Trophoblast cell (in vitro differentiated cells and primary cell): ENCODE data around the gene TNKS1BP1. TPM values are rescaled to one million over a fixed set of nuclear protein-coding genes. Genes with fewer than 3 reads are reported as not detected.

Experiments used
- DNase-seq, 2 donors: peaks; one replicate each; pipeline ENCODE4 v3.0.0-alpha.2; 2016
- H2AFZ ChIP-seq: 2 replicates; pipeline ENCODE4 v1.6.1; 2013; ENCODE audit warnings: low read length, moderate library complexity, mild to moderate bottlenecking; ENCODE audit not compliant: insufficient read depth, poor library complexity
- H2AK5ac ChIP-seq: 2 replicates; pipeline ENCODE4 v1.6.1; 2013; ENCODE audit warnings: mild to moderate bottlenecking, low read length
- H2BK120ac ChIP-seq: 2 replicates; pipeline ENCODE4 v1.6.1; 2013; ENCODE audit warnings: low read length, mild to moderate bottlenecking, moderate library complexity; ENCODE audit not compliant: insufficient read depth, poor library complexity
- H2BK12ac ChIP-seq: 2 replicates; pipeline ENCODE4 v1.6.1; 2013; ENCODE audit warnings: mild to moderate bottlenecking, low read length, moderate library complexity
- H2BK5ac ChIP-seq: 2 replicates; pipeline ENCODE4 v1.6.1; 2013; ENCODE audit warnings: low read length, low read depth, moderate library complexity, mild to moderate bottlenecking; ENCODE audit not compliant: poor library complexity
- H3K14ac ChIP-seq: 2 replicates; pipeline ENCODE4 v1.6.1; 2013; ENCODE audit warnings: mild to moderate bottlenecking, low read length
- H3K18ac ChIP-seq: 2 replicates; pipeline ENCODE4 v1.6.1; 2013; ENCODE audit warnings: mild to moderate bottlenecking, low read length
- H3K23ac ChIP-seq: 2 replicates; pipeline ENCODE4 v1.6.1; 2013; ENCODE audit warnings: low read length
- H3K27ac ChIP-seq: 2 replicates; pipeline ENCODE4 v1.5.1; 2013; ENCODE audit warnings: low read depth, mild to moderate bottlenecking, inconsistent platforms, low read length, moderate library complexity
- H3K27me3 ChIP-seq: 2 replicates; pipeline ENCODE4 v1.6.1; 2013; ENCODE audit warnings: inconsistent platforms, mild to moderate bottlenecking, low read length, moderate library complexity; ENCODE audit not compliant: insufficient read depth
- H3K36me3 ChIP-seq, 2 experiments: 1 replicate in 1 of 2; 2 replicates in 1 of 2; pipeline ENCODE4 v1.6.1; 2013; ENCODE audit warnings: low read length in 2 of 2, mild to moderate bottlenecking in 2 of 2, moderate library complexity in 1 of 2; ENCODE audit not compliant: insufficient read depth in 2 of 2, control insufficient read depth in 1 of 2
- H3K4ac ChIP-seq: 2 replicates; pipeline ENCODE4 v1.6.1; 2013; ENCODE audit warnings: low read depth, mild to moderate bottlenecking, low read length, moderate library complexity
- H3K4me1 ChIP-seq, 2 experiments: 1 replicate in 1 of 2; 2 replicates in 1 of 2; pipeline ENCODE4 v1.6.1; 2013; ENCODE audit warnings: low read length in 2 of 2, mild to moderate bottlenecking in 2 of 2, moderate library complexity in 1 of 2; ENCODE audit not compliant: insufficient read depth in 2 of 2, control insufficient read depth in 1 of 2
- H3K4me2 ChIP-seq: 2 replicates; pipeline ENCODE4 v1.6.1; 2013; ENCODE audit warnings: inconsistent platforms, mild to moderate bottlenecking, low read length, moderate library complexity
- H3K4me3 ChIP-seq: 2 replicates; pipeline ENCODE4 v1.5.1; 2013; ENCODE audit warnings: mild to moderate bottlenecking, low read depth, low read length, inconsistent platforms
- H3K79me1 ChIP-seq: one replicate; pipeline ENCODE4 v1.6.1; 2013; ENCODE audit warnings: low read length
- H3K79me2 ChIP-seq: 2 replicates; pipeline ENCODE4 v1.6.1; 2013; ENCODE audit warnings: low read length, mild to moderate bottlenecking; ENCODE audit not compliant: control insufficient read depth, insufficient read depth, poor library complexity
- H3K9ac ChIP-seq: 2 replicates; pipeline ENCODE4 v1.6.1; 2013; ENCODE audit warnings: mild to moderate bottlenecking, low read length
- H3K9me3 ChIP-seq: 2 replicates; pipeline ENCODE4 v1.6.1; 2013; ENCODE audit warnings: low read depth, mild to moderate bottlenecking, control low read depth, inconsistent platforms, low read length; ENCODE audit not compliant: insufficient read depth
- H4K12ac ChIP-seq: 2 replicates; pipeline ENCODE4 v1.6.1; 2013; ENCODE audit warnings: low read depth, mild to moderate bottlenecking, low read length, moderate library complexity
- H4K8ac ChIP-seq: 2 replicates; pipeline ENCODE4 v1.6.1; 2013; ENCODE audit warnings: low read depth, mild to moderate bottlenecking, low read length, moderate library complexity
- H4K91ac ChIP-seq: one replicate; pipeline ENCODE4 v1.6.1; 2013; ENCODE audit warnings: low read depth, mild to moderate bottlenecking, low read length, moderate library complexity
- WGBS: extraction: QIAGEN DNeasy Blood & Tissue Kit; methylation state at CpG from one replicate; pipeline ENCODE4 v1.1.7; 2013; ENCODE audit warnings: missing lambda C conversion rate; ENCODE audit not compliant: insufficient read length, insufficient coverage; ENCODE audit errors: extremely low coverage; 5-methylcytosine and 5-hydroxymethylcytosine counted together
- polyA plus RNA-seq: library from polyadenylated mRNA; stranded (reverse); fragments of 200-250 nt; gene quantifications from 2 replicates; pipeline ENCODE4 v1.2.3, GENCODE V29; 2013

TNKS1BP1 gene, protein sequence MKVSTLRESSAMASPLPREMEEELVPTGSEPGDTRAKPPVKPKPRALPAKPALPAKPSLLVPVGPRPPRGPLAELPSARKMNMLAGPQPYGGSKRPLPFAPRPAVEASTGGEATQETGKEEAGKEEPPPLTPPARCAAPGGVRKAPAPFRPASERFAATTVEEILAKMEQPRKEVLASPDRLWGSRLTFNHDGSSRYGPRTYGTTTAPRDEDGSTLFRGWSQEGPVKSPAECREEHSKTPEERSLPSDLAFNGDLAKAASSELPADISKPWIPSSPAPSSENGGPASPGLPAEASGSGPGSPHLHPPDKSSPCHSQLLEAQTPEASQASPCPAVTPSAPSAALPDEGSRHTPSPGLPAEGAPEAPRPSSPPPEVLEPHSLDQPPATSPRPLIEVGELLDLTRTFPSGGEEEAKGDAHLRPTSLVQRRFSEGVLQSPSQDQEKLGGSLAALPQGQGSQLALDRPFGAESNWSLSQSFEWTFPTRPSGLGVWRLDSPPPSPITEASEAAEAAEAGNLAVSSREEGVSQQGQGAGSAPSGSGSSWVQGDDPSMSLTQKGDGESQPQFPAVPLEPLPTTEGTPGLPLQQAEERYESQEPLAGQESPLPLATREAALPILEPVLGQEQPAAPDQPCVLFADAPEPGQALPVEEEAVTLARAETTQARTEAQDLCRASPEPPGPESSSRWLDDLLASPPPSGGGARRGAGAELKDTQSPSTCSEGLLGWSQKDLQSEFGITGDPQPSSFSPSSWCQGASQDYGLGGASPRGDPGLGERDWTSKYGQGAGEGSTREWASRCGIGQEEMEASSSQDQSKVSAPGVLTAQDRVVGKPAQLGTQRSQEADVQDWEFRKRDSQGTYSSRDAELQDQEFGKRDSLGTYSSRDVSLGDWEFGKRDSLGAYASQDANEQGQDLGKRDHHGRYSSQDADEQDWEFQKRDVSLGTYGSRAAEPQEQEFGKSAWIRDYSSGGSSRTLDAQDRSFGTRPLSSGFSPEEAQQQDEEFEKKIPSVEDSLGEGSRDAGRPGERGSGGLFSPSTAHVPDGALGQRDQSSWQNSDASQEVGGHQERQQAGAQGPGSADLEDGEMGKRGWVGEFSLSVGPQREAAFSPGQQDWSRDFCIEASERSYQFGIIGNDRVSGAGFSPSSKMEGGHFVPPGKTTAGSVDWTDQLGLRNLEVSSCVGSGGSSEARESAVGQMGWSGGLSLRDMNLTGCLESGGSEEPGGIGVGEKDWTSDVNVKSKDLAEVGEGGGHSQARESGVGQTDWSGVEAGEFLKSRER (N-terminal part only)
- 264 and 289 TPM in 2 replicates for polyA plus RNA-seq

DNA sequence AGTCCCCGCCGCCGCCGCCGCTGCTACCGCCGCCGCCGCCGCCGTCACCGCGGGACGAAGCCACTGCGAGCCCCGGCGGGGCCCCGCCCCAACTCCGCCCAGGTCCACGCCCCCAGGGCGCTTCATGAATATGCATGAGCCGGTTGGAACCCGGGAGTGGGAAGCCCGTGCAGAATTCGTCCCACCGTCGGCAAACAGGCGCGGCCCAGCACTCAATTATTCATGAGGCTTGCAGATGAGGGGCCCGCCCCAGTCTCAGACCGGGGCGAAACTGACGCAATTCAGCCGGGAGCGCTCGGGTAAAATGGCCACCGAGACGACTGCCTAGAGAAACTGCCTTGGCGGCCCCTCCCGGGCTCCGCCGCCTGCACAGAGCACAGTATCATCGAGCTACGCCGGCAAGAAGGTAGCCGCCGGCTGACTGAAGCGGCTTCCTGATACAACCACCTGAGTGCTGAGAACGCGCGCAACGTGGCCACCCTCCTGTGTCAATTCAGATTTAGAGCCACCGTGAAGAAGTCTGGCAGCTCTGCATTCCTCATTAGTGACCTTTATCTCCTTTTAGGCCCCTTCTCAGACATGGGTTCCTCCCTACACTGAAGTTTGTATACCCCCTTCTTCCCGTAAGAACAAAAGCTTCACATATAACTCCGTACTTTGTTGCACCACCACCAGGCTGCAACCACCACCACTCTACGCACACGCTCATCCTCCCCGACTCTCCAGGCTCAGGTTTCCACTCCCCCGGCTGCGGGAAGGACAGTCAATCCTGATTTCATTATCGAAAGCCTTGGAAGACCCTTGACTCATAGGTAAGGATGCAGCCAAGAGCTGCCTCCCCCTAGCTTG, at the start of gene TNKS1BP1:
TNKS1BP1 (minus strand) TSS at position 67 of the 849 bp plus-strand sequence. CDS start 3,067 bp downstream, outside the sequence.
- Histone ChIP-seq H3K27me3 (no peaks in the 10 kb centered on the region), H2BK120ac (peak within 1 kb of the TSS; percentile 97), H3K79me2 (peaks cover 23% of the 10 kb centered on the region), H3K14ac (peak within 1 kb of the TSS; percentile 81), H3K79me1 (peaks cover 28% of the 10 kb centered on the region), H3K9ac (peak within 1 kb of the TSS; percentile 93), H3K18ac (peak within 1 kb of the TSS; percentile 81), H3K4ac (peak within 1 kb of the TSS; percentile 76), H4K8ac (peak within 1 kb of the TSS; percentile 83), H2AK5ac (peak within 1 kb of the TSS; percentile 27), H3K4me2 (peak within 1 kb of the TSS; percentile 90), H2BK5ac (peak within 1 kb of the TSS; percentile 89), H3K4me1 (peaks cover 24 to 35% of the 10 kb centered on the region in 2 experiments), H2AFZ (peak within 1 kb of the TSS; percentile 42), H3K23ac (peak within 1 kb of the TSS; percentile 38), H3K4me3 (peak within 1 kb of the TSS; percentile 89), H4K91ac (peak within 1 kb of the TSS; percentile 82), H3K9me3 (no peaks in the 10 kb centered on the region), H3K36me3 (peaks cover 34 to 45% of the 10 kb centered on the region in 2 experiments), H2BK12ac (peak within 1 kb of the TSS; percentile 41), H3K27ac (peak within 1 kb of the TSS; percentile 92), H4K12ac (peak within 1 kb of the TSS; percentile 47)
- DNase-seq: peak; percentile 91 to 95
- WGBS: no CpG with 5 or more reads among the region's 61 CpGs

DNA sequence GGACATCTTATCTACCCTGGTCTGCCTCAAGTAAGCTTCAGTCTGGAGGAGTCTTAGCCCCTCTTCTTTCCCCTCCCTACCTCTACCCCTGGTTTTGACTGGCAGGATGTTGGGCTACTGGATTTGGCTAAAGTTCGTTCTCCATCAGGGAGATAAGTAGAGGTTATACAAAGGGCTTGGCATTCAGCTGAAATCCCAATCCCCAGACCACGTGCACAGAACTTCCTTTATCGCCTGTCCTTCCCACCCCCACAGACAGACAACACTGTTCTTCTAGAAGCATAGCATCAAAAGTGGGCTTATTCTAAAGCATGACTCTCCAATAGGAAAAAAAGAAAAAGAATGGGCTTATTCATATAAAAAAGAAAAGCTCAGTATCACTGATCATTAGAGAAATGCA, 48.4 kb upstream of the TNKS1BP1 start:
- Histone ChIP-seq H2AK5ac (no peak overlapping the region), H4K8ac (no peak overlapping the region), H4K91ac (no peak overlapping the region), H3K4me2 (no peak overlapping the region), H3K9me3 (no peaks in the 10 kb centered on the region), H2BK120ac (no peak overlapping the region), H3K27me3 (no peaks in the 10 kb centered on the region), H3K4ac (no peak overlapping the region), H2BK12ac (no peak overlapping the region), H3K27ac (no peak overlapping the region), H3K23ac (no peak overlapping the region), H3K79me1 (no peaks in the 10 kb centered on the region), H2BK5ac (no peak overlapping the region), H3K36me3 (no peaks in the 10 kb centered on the region), H3K18ac (no peak overlapping the region), H3K79me2 (no peaks in the 10 kb centered on the region), H4K12ac (no peak overlapping the region), H3K14ac (no peak overlapping the region), H2AFZ (no peak overlapping the region), H3K9ac (no peak overlapping the region), H3K4me3 (no peak overlapping the region), H3K4me1 (no peaks in the 10 kb centered on the region)
- no peak for DNase-seq
- WGBS: no CpG with 5 or more reads among the region's 3 CpGs

DNA sequence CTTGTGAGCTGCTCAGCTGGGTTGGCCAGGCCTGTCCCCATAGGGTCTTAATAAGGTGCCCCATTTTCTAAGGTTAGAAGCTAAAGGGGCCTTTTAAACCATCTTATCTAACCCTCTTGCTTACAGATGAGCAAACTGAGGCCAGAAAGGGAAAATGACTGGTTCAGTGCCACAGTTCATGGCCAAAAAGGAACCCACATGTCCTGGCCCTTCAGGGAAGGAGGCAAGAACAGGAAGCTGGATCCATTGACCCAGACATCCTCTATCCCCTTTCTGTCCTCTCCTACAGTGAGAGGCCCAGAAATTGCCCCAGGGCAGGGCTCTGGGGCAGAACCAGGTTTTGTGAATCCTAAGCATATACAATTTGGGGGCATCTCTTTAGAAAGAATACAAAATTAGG, 46.2 kb upstream of the TNKS1BP1 start:
- Histone ChIP-seq H4K8ac (no peak overlapping the region), H4K12ac (no peak overlapping the region), H3K14ac (no peak overlapping the region), H2AFZ (no peak overlapping the region), H3K27ac (no peak overlapping the region), H3K4me1 (no peaks in the 10 kb centered on the region), H3K4ac (no peak overlapping the region), H3K4me2 (no peak overlapping the region), H3K4me3 (no peak overlapping the region), H3K9ac (no peak overlapping the region), H3K27me3 (no peaks in the 10 kb centered on the region), H3K18ac (no peak overlapping the region), H3K79me1 (no peaks in the 10 kb centered on the region), H3K23ac (no peak overlapping the region), H2AK5ac (no peak overlapping the region), H3K79me2 (no peaks in the 10 kb centered on the region), H3K9me3 (no peaks in the 10 kb centered on the region), H2BK120ac (no peak overlapping the region), H4K91ac (no peak overlapping the region), H2BK5ac (no peak overlapping the region), H2BK12ac (no peak overlapping the region), H3K36me3 (no peaks in the 10 kb centered on the region)
- DNase-seq: no peak
